NCI-H510A treated with DMSO at 0.1 percent for 48 hours (cell line): ENCODE data around the gene PKD2.
A peak's percentile ranks its signal among the peaks of the same experiment; 100 is the strongest.

Source experiments
- DNase-seq: peaks from one replicate; lab custom pipeline; 2025; lab: John Stamatoyannopoulos, UW

Gene PKD2

GRCh38 chr4:88115587-88115986 is 108.2 kb downstream of the PKD2 start:
- no peak for DNase-seq

- DNase-seq: no peak
These were observed 112.5 kb downstream of the PKD2 start for GRCh38 chr4:88119943-88120342.

GRCh38 chr4:88122260-88122659 is 114.8 kb downstream of the PKD2 start:
- peak; percentile 58 for DNase-seq
